ENCODE data around the gene SDF4. TPM values are rescaled to one million over a fixed set of nuclear protein-coding genes. Genes with fewer than 3 reads are reported as not detected.

The SDF4 gene
- total and polyA plus RNA-seq, 2 donors (not counting 1 experiment from before 2014, with no cell fraction given) = 100 to 143 TPM

DNA sequence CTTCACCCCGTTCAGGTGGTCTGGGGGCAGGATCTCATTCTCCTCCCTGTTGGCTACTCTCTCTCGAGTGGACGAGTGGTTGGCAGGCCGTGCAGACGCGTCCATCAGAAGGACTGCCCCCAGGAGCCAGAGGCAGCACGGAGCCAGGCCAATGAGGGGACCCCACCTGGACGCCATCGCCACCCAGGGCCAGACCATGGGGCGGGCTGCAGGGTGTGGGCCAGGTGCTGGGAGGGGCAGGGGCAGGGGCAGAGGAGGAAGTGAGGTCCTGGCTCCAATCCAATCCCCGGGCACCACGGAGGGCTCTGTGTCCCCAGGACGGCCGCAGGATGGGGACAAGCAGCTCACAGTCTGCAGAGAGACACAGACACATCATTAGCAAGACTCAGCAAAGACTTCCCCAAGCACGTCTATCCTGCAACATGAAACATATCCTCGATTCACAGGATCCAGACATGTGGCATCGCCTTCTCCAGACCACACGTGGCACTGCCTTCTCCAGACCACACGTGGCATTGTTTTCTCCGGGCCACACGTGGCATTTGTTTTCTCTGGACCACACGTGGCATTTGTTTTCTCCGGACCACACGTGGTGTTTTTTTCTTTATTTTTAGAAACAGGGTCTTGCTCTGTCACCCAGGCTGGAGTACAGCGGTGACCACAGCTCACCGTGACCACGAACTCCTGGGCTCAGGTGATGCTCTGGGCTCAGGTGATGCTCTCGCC is 3.0 kb downstream of the SDF4 start:
- H3K27ac ChIP-seq (ENCODE audit: low read length in 2 of 2) = no peak overlapping the region
- peaks cover 27% of the 10 kb centered on the region for H3K4me1 Mint-ChIP-seq
- H3K9ac ChIP-seq (ENCODE audit: low read length) = no peak overlapping the region
- POLR2A ChIA-PET = interaction anchor here (0.6 kb wide), 1 partner anchor 33 kb away, joined by 6 read pairs; no protein-coding TSS in a partner anchor
- no peak overlapping the region for H3K4me3 ChIP-seq (ENCODE audit: control extremely low read depth in 1 of 5, extremely low read depth in 1 of 5, insufficient read depth in 1 of 5, low read depth in 2 of 5, low read length in 4 of 5)
- no peak overlapping the region for H2AFZ ChIP-seq (ENCODE audit: insufficient read depth, low read depth, low read length, poor library complexity, severe bottlenecking)
- H3K27me3 Mint-ChIP-seq = no peaks in the 10 kb centered on the region
- DNase-seq (no peak), ATAC-seq (ENCODE audit: low read depth) (no peak)
- no peaks in the 10 kb centered on the region for H3K9me3 ChIP-seq (ENCODE audit: control extremely low read depth in 1 of 3, control insufficient read depth in 2 of 3, insufficient read depth in 1 of 3, low read length in 2 of 3)
- H3K4me3 Mint-ChIP-seq = no peak overlapping the region
- TF ChIP-seq EZH2 (IDR thresholded peaks at IDR 0.05; ENCODE audit: borderline replicate concordance, insufficient read depth, low read depth, low read length, poor library complexity, severe bottlenecking) (no peak), CTCF (IDR thresholded peaks at IDR 0.05) (no peak)
- H3K27me3 ChIP-seq (replicated peaks in 1 of 4; ENCODE audit: control extremely low read depth in 1 of 4, control insufficient read depth in 3 of 4, insufficient read depth in 4 of 4, low read length in 3 of 4) = no peaks in the 10 kb centered on the region
- intact Hi-C loops (cut with micrococcal nuclease) = no loop called here
- H3K36me3 ChIP-seq (replicated peaks in 1 of 2; ENCODE audit: control extremely low read depth in 1 of 2, control insufficient read depth in 1 of 2, extremely low read depth in 1 of 2, insufficient read depth in 2 of 2, low read length in 1 of 2) = peaks cover 0 to 43% of the 10 kb centered on the region in 2 experiments
- no peak overlapping the region for H3K27ac Mint-ChIP-seq
- CTCF ChIA-PET = no interaction called here
- H3K79me2 ChIP-seq (ENCODE audit: control insufficient read depth, insufficient read depth, low read length) = peaks cover 83% of the 10 kb centered on the region
- 90% methylated on average over 27 of the region's 28 CpGs for WGBS (ENCODE audit: insufficient coverage)
- H4K20me1 ChIP-seq (ENCODE audit: control insufficient read depth, insufficient read depth, low read length, poor library complexity, severe bottlenecking) = peaks cover 87% of the 10 kb centered on the region
- H3K4me2 ChIP-seq (replicated peaks; ENCODE audit: low read depth, low read length, poor library complexity, severe bottlenecking) = no peak overlapping the region
- H3K9me3 Mint-ChIP-seq (ENCODE audit: insufficient read depth) = no peaks in the 10 kb centered on the region
- peaks cover 25 to 30% of the 10 kb centered on the region in 2 donors for H3K4me1 ChIP-seq (ENCODE audit: control insufficient read depth in 2 of 2, insufficient read depth in 2 of 2, low read length in 2 of 2)

DNA sequence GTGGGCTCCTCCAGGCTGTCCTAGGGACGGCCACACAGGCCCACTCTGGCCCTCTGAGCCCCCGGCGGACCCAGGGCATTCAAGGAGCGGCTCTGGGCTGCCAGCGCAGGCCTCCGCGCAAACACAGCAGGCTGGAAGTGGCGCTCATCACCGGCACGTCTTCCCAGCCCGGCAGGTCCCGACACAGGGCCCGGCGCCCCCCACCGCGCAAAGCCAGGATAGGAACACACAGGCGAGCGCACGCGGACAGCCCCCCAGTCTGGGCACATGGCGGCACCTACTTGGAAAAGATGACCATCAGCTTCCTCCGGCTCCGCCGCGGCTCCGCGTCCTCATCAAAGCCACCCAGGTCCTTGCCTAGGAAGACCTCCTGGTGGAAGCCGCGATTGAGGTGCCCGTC is 3.6 kb downstream of the SDF4 start:
- peaks cover 77% of the 10 kb centered on the region for H3K79me2 ChIP-seq (ENCODE audit: control insufficient read depth, insufficient read depth, low read length)
- Mint-ChIP-seq H3K27me3 (no peaks in the 10 kb centered on the region), H3K9me3 (ENCODE audit: insufficient read depth) (no peaks in the 10 kb centered on the region), H3K4me1 (peaks cover 23% of the 10 kb centered on the region), H3K4me3 (no peak overlapping the region), H3K27ac (no peak overlapping the region)
- H3K4me1 ChIP-seq (ENCODE audit: control insufficient read depth in 2 of 2, insufficient read depth in 2 of 2, low read length in 2 of 2) = peaks cover 20 to 25% of the 10 kb centered on the region in 2 donors
- intact Hi-C loops (cut with micrococcal nuclease) = no loop called here
- H3K9me3 ChIP-seq (ENCODE audit: control extremely low read depth in 1 of 3, control insufficient read depth in 2 of 3, insufficient read depth in 1 of 3, low read length in 2 of 3) = no peaks in the 10 kb centered on the region
- DNase-seq (no peak), ATAC-seq (ENCODE audit: low read depth) (no peak)
- H3K27ac ChIP-seq (ENCODE audit: low read length in 2 of 2) = no peak overlapping the region
- H2AFZ ChIP-seq (ENCODE audit: insufficient read depth, low read depth, low read length, poor library complexity, severe bottlenecking) = no peak overlapping the region
- H3K36me3 ChIP-seq (replicated peaks in 1 of 2; ENCODE audit: control extremely low read depth in 1 of 2, control insufficient read depth in 1 of 2, extremely low read depth in 1 of 2, insufficient read depth in 2 of 2, low read length in 1 of 2) = peaks cover 0 to 46% of the 10 kb centered on the region in 2 experiments
- H3K4me2 ChIP-seq (replicated peaks; ENCODE audit: low read depth, low read length, poor library complexity, severe bottlenecking) = no peak overlapping the region
- ChIA-PET POLR2A (no interaction called here), CTCF (no interaction called here)
- H3K9ac ChIP-seq (ENCODE audit: low read length) = no peak overlapping the region
- 95% methylated on average over 29 of the region's 30 CpGs for WGBS (ENCODE audit: insufficient coverage)
- H4K20me1 ChIP-seq (ENCODE audit: control insufficient read depth, insufficient read depth, low read length, poor library complexity, severe bottlenecking) = peaks cover 84% of the 10 kb centered on the region
- H3K4me3 ChIP-seq (ENCODE audit: control extremely low read depth in 1 of 5, extremely low read depth in 1 of 5, insufficient read depth in 1 of 5, low read depth in 2 of 5, low read length in 4 of 5) = no peak overlapping the region
- H3K27me3 ChIP-seq (replicated peaks in 1 of 4; ENCODE audit: control extremely low read depth in 1 of 4, control insufficient read depth in 3 of 4, insufficient read depth in 4 of 4, low read length in 3 of 4) = no peaks in the 10 kb centered on the region
- TF ChIP-seq EZH2 (IDR thresholded peaks at IDR 0.05; ENCODE audit: borderline replicate concordance, insufficient read depth, low read depth, low read length, poor library complexity, severe bottlenecking) (no peak), CTCF (IDR thresholded peaks at IDR 0.05) (no peak)

Data from B cell (primary cell).